BLaER1 treated with 17β-estradiol and CSF1 and Interleukin-3, amounts not matched to agents 10 nM and 100 nM (cell line): ENCODE data around the gene RALA.

Experiments used
- H3K27ac ChIP-seq, 11 experiments: shearing (Covaris generic); formaldehyde crosslinking; 2 replicates each; pipeline ENCODE4 v1.8.1; 2022
- H3K27me3 ChIP-seq, 11 experiments: shearing (Covaris generic); formaldehyde crosslinking; 2 replicates each; pipeline ENCODE4 v1.8.1; 2022
- H3K36me3 ChIP-seq, 11 experiments: shearing (Covaris generic); formaldehyde crosslinking; 2 replicates each; pipeline ENCODE4 v1.8.1; 2022
- H3K4me1 ChIP-seq, 10 experiments: shearing (Covaris generic); formaldehyde crosslinking; 2 replicates each; pipeline ENCODE4 v1.8.1; 2022
- H3K4me2 ChIP-seq, 11 experiments: shearing (Covaris generic); formaldehyde crosslinking; 2 replicates each; pipeline ENCODE4 v1.8.1; 2022
- H3K4me3 ChIP-seq, 10 experiments: shearing (Covaris generic); formaldehyde crosslinking; 2 replicates each; pipeline ENCODE4 v1.8.1; 2022
- H3K9ac ChIP-seq, 11 experiments: shearing (Covaris generic); formaldehyde crosslinking; 2 replicates each; pipeline ENCODE4 v1.8.1; 2022
- H3K9me3 ChIP-seq, 11 experiments: shearing (Covaris generic); formaldehyde crosslinking; replicated peaks in 1 of 11; 2 replicates each; pipeline ENCODE4 v1.8.1; 2022
- H4K20me1 ChIP-seq, 11 experiments: shearing (Covaris generic); formaldehyde crosslinking; 2 replicates each; pipeline ENCODE4 v1.8.1; 2022
- Cebpa-rat ChIP-seq, 11 experiments: shearing (Covaris generic); IDR thresholded peaks; 2 replicates each; pipeline ENCODE4 v1.8.1; 2022

Gene RALA

DNA sequence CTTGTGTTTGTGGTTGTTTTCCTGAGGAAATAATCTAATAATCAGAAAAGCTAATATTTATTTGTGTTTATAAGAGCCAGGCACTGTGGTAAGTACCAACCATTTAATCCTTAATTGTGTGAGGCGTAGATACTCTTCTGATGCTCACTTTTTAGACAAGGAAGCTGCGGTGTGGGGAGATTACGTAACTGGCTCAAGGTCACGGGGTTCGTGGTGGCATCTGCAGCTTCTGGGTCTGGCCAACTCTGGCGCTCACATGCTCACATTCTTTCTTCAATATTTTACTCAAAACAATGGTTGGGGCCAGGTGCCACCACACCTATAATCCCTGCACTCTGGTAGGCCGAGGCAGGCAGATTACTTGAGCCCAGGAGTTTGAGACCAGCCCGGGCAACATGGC, 77.6 kb downstream of the RALA start:
- no peaks in the 10 kb centered on the region for H3K9me3 ChIP-seq
- H3K4me2 ChIP-seq, result peak overlapping the region in 4 of 11 experiments; percentile 3 to 38 (median 20); a peak in 4 of 22 replicates
- H4K20me1 ChIP-seq, result peaks cover 0 to 40% (median 0%) of the 10 kb centered on the region in 11 experiments; a peak in 2 of 22 replicates
- H3K27me3 ChIP-seq, result no peaks in the 10 kb centered on the region
- H3K4me3 ChIP-seq, result no peak overlapping the region
- no peak overlapping the region for H3K9ac ChIP-seq
- H3K27ac ChIP-seq, result no peak overlapping the region
- H3K4me1 ChIP-seq, result peaks cover 0 to 44% (median 3%) of the 10 kb centered on the region in 10 experiments; a peak in 8 of 20 replicates
- no peak for TF ChIP-seq Cebpa-rat (IDR thresholded peaks at IDR 0.05)
- peaks cover 41 to 85% (median 62%) of the 10 kb centered on the region in 11 experiments for H3K36me3 ChIP-seq

DNA sequence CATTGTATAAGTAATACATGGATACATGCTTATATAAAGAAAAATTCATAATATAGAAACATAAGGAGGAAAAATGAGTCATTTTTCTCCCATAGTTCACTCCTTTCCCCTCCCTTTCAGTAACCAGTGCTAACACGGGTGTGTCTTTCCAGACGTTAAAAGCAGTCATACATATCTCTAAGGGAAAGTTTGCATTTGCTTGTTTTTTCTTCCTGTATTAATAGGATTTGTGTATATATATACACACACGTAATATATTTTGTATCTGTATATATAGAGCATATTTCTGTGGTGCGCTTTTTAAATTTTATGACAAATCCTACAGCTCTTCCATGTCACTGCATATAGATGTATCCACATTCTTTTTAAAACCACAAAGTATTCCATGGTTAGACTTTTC, 78.8 kb downstream of the RALA start:
- Histone ChIP-seq H3K36me3 (peaks cover 36 to 85% (median 58%) of the 10 kb centered on the region in 11 experiments), H3K4me2 (no peak overlapping the region)

DNA sequence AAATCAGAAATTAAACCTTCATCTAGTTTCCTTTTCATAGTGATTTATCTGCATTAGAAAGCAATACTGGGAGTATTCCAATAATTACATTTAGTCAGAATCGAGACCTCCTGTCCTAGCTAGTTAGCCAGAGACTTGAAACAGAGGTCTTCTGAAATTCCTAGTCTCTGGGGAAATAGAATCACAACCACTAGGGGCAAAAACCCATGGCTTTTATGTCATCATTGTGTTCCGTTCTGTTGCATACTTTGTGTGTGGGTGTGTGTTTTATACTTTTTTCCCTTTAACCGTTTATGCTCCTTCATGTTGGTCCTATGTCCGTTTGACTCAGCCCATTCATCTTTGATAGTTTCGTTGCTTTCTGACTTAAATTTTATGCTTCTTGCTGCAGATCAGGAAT, 79.8 kb downstream of the RALA start:
- Histone ChIP-seq H3K27ac (no peak overlapping the region), H4K20me1 (peaks cover 0 to 34% (median 0%) of the 10 kb centered on the region in 11 experiments; a peak in 2 of 22 replicates), H3K4me2 (no peak overlapping the region), H3K4me3 (no peak overlapping the region), H3K9me3 (no peaks in the 10 kb centered on the region), H3K4me1 (peaks cover 0 to 36% (median 3%) of the 10 kb centered on the region in 10 experiments; a peak in 8 of 20 replicates), H3K9ac (no peak overlapping the region), H3K36me3 (peaks cover 33 to 85% (median 48%) of the 10 kb centered on the region in 11 experiments), H3K27me3 (no peaks in the 10 kb centered on the region)
- TF ChIP-seq Cebpa-rat (IDR thresholded peaks at IDR 0.05), result no peak

More for the DNA sequence above, 78.8 kb downstream of the RALA start:
- no peaks in the 10 kb centered on the region for H3K9me3 ChIP-seq
- TF ChIP-seq Cebpa-rat (IDR thresholded peaks at IDR 0.05), result no peak
- H3K9ac ChIP-seq, result no peak overlapping the region
- H3K4me1 ChIP-seq, result peaks cover 0 to 44% (median 3%) of the 10 kb centered on the region in 10 experiments; a peak in 8 of 20 replicates
- no peaks in the 10 kb centered on the region for H3K27me3 ChIP-seq
- H4K20me1 ChIP-seq, result peaks cover 0 to 34% (median 0%) of the 10 kb centered on the region in 11 experiments; a peak in 2 of 22 replicates
- H3K27ac ChIP-seq, result no peak overlapping the region
- H3K4me3 ChIP-seq, result no peak overlapping the region

DNA sequence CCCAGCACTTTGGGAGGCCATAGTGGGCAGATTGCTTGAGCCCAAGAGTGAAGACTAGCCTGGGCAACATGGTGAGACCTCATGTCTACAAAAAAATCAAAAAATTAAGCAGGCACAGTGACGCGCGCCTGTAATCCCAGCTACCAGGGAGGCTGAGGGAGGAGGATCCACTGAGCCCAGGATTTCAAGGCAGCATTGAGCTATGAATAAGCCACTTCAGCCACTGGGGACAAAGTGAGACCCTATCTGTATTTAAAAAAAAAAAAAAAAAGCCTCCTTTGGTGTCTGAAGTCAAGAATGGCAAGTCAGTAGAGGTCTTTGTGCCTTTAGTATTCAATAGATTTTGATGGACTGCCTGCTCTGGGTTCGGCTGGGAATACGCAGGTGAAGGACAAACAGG, 85.7 kb downstream of the RALA start:
- Histone ChIP-seq H3K4me1 (no peaks in the 10 kb centered on the region), H3K9me3 (peaks cover 13 to 22% (median 19%) of the 10 kb centered on the region in 11 experiments), H3K36me3 (peaks cover 6 to 43% (median 15%) of the 10 kb centered on the region in 11 experiments; a peak in 15 of 22 replicates), H4K20me1 (peaks cover 0 to 3% (median 0%) of the 10 kb centered on the region in 11 experiments; a peak in 1 of 22 replicates), H3K4me2 (no peak overlapping the region), H3K9ac (no peak overlapping the region), H3K27ac (no peak overlapping the region), H3K4me3 (no peak overlapping the region), H3K27me3 (no peaks in the 10 kb centered on the region)
- TF ChIP-seq Cebpa-rat (IDR thresholded peaks at IDR 0.05), result no peak

DNA sequence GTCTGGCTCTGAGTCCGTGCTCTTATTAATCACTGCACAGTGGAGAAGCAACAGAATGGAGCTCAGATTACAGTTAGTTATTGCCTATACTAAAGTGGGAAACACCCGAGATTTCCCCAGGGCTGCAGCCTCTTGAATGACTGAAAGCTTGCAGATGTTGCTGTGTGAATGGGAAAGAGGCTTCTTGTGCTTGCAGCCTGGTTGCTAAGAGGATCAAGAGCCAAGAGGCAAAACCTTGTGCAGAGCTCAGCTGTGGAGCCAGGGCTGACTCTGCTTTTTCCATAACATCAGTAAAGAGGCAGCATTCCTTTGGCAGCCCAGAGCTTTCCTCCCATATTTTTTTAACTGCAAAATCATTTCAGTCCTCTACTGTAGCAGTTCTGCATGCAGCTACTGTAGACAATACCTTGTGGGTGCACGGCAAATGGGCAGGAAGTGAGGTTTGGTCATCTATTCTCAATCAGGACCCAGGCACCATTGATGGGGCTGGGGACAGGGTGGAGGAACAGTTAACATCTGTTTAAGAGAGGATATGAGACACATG, 86.5 kb downstream of the RALA start:
- H3K4me2 ChIP-seq, result no peak overlapping the region
- TF ChIP-seq Cebpa-rat (IDR thresholded peaks at IDR 0.05), result no peak
- no peaks in the 10 kb centered on the region for H3K4me1 ChIP-seq
- H4K20me1 ChIP-seq, result peaks cover 0 to 3% (median 0%) of the 10 kb centered on the region in 11 experiments; a peak in 1 of 22 replicates
- no peak overlapping the region for H3K27ac ChIP-seq
- H3K27me3 ChIP-seq, result no peaks in the 10 kb centered on the region
- no peak overlapping the region for H3K9ac ChIP-seq
- H3K36me3 ChIP-seq, result peaks cover 9 to 35% (median 15%) of the 10 kb centered on the region in 11 experiments; a peak in 15 of 22 replicates
- no peak overlapping the region for H3K4me3 ChIP-seq
- peaks cover 21 to 30% (median 28%) of the 10 kb centered on the region in 11 experiments for H3K9me3 ChIP-seq

DNA sequence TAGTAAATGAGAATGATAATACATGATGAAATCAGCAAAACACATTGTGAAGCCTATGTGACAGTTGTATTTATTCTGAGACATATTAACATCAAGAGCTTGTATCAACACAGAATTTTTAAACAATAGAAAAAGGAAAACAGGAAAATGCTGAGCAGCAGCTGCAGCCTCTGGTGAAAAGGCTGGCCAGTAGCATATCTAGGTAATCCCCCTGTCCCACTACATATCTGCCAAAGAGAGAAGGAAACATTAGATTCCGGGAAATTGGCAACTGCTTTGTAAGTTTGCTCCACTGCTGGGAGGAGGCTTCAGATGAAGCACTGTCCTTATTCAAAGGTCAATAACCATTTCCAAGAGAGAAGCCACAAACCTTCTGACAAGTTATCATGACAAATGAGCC, 89.4 kb downstream of the RALA start:
- H3K4me3 ChIP-seq, result no peak overlapping the region
- H3K9me3 ChIP-seq, result peaks cover 38 to 59% (median 51%) of the 10 kb centered on the region in 11 experiments
- H3K27me3 ChIP-seq, result no peaks in the 10 kb centered on the region

DNA sequence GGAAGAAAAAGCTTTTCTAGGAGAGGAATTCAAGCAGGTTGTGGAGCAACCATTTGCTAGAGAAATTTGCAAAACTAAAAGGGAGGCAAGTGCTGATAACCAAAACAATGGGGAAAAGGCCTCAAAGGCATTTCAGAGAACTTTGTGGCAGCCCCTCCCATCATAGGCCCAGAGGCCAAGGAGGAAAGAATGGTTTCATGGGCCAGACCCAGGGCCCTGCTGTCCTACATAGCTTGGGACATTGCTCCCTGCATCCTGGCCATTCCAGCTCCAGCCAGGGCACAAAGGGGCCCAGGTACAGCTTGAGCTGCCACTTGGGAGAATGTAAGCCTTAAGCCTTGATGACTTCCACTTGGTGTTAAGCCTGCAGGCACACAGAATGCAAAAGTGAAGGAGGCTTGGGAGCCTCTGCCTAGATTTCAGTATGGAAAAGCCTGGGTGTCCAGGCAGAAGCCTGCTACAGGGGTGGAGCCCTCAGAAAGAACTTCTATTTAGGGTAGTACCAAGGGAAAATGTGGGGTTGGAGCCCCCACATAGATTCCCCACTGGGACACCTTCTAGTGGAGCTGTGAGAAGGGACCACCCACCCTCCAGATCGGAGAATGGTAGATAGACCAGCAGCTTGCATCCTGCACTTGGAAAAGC, 91.2 kb downstream of the RALA start:
- Histone ChIP-seq H4K20me1 (no peaks in the 10 kb centered on the region), H3K9me3 (peaks cover 38 to 60% (median 52%) of the 10 kb centered on the region in 11 experiments), H3K27me3 (no peaks in the 10 kb centered on the region), H3K4me3 (peak overlapping the region in 4 of 10 experiments; percentile 9 to 28 (median 18); a peak in 3 of 20 replicates), H3K36me3 (peaks cover 0 to 16% (median 0%) of the 10 kb centered on the region in 11 experiments; a peak in 3 of 22 replicates), H3K9ac (no peak overlapping the region), H3K4me2 (no peak overlapping the region), H3K4me1 (no peaks in the 10 kb centered on the region), H3K27ac (no peak overlapping the region)
- no peak for TF ChIP-seq Cebpa-rat (IDR thresholded peaks at IDR 0.05)

More for the DNA sequence above, 89.4 kb downstream of the RALA start:
- Histone ChIP-seq H4K20me1 (no peaks in the 10 kb centered on the region), H3K4me1 (no peaks in the 10 kb centered on the region), H3K36me3 (peaks cover 0 to 24% (median 7%) of the 10 kb centered on the region in 11 experiments; a peak in 9 of 22 replicates), H3K27ac (no peak overlapping the region), H3K4me2 (no peak overlapping the region), H3K9ac (no peak overlapping the region)
- no peak for TF ChIP-seq Cebpa-rat (IDR thresholded peaks at IDR 0.05)

DNA sequence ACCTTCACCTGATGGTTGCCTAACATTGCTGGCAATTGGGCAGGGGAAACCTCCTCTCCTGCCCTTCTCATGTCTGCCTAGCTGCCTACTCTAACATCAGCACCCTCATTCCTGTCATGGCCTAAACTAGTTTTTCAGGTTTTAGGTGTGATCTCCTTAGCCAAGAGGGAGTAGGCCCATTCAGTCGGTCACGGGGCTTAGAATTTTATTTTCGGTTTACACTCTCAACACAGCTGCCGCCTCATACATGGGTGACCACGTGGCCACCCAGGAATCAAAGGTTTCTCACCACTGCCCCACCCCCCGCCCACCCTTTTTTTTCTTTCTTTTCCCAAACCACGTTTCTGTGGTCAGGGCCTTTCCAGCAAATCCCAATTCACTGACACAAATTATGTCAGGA, 97.2 kb downstream of the RALA start:
- no peak overlapping the region for H3K4me3 ChIP-seq
- no peak overlapping the region for H3K27ac ChIP-seq
- H3K27me3 ChIP-seq, result no peaks in the 10 kb centered on the region
- H3K9ac ChIP-seq, result no peak overlapping the region
- peak overlapping the region in 9 of 11 experiments; percentile 24 to 60 (median 36); a peak in 13 of 22 replicates for H3K4me2 ChIP-seq
- H3K36me3 ChIP-seq, result peaks cover 0 to 6% (median 0%) of the 10 kb centered on the region in 11 experiments; a peak in 1 of 22 replicates
- H3K4me1 ChIP-seq, result peaks cover 0 to 11% (median 6%) of the 10 kb centered on the region in 10 experiments; a peak in 11 of 20 replicates
- TF ChIP-seq Cebpa-rat (IDR thresholded peaks at IDR 0.05), result no peak
- H3K9me3 ChIP-seq, result peaks cover 9 to 23% (median 16%) of the 10 kb centered on the region in 11 experiments
- no peaks in the 10 kb centered on the region for H4K20me1 ChIP-seq

DNA sequence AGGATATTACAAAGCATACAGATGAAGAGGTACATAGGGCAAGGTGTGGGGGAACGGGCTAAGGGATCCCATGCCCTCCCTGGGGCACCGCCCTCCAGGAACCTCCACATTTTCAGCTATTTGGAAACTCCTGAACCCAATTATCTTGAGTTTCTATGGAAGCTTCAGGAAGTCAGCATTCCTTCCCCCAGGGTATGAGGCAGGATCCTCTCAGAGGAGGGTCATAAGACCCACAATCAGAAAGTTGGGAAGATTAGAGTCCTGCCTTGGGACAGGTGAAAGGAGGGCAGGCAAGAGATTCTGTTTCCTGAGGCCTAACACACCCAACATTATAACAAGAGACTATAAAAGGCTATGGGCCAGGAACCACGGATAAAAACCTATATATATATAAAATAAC, 98.0 kb downstream of the RALA start:
- Histone ChIP-seq H3K36me3 (no peaks in the 10 kb centered on the region; a peak in 1 of 22 replicates), H3K4me2 (0 out of 22 replicates have a peak overlapping the region, but pooled peaks of 2 of the 11 experiments have one; percentile 35 to 54), H3K9me3 (peaks cover 2 to 16% (median 9%) of the 10 kb centered on the region in 11 experiments; a peak in 21 of 22 replicates), H3K4me1 (peaks cover 0 to 11% (median 6%) of the 10 kb centered on the region in 10 experiments; a peak in 15 of 20 replicates), H3K4me3 (no peak overlapping the region), H3K27ac (no peak overlapping the region), H3K9ac (no peak overlapping the region), H4K20me1 (no peaks in the 10 kb centered on the region), H3K27me3 (no peaks in the 10 kb centered on the region)
- TF ChIP-seq Cebpa-rat (IDR thresholded peaks at IDR 0.05), result no peak
